GM21529 (cell line): ENCODE measurements around the gene GAB1.
A peak's percentile ranks its signal among the peaks of the same experiment; 100 is the strongest.
"Not testable (repeated sequence)": the region's sequence is repeated elsewhere in the genome, so short reads cannot be mapped to it uniquely, and the experiment has no call there.

Experiments
- ATAC-seq: cut with Tn5 transposase; IDR thresholded peaks from one replicate; pipeline ENCODE4 v1.9.1; 2021; ENCODE audit not compliant: unreplicated experiment

Gene GAB1

GRCh38 chr4:143337600-143338287 is 1.1 kb downstream of the GAB1 start:
- ATAC-seq: no peak

- no peak for ATAC-seq
These were observed 1.6 kb downstream of the GAB1 start for GRCh38 chr4:143338313-143338712.

DNA sequence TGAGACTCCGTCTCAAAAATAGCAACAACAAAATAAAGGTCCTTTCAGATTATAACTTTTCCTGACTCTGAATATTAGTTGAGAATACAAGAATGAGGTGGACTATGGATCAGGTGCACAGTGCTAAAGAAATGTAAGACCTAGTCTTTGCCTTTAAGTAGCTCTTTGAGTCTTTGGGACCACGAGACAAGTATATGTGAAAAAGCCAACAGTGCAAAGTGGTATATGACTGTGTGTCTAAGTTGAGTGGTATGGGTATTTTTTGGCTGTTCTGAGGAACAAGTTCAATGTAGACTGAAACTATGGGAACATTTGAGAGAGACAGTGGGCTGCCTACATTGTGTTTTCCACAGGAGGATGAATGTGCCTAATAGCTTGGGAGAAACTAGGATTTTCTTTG is 2.8 kb downstream of the GAB1 start:
- ATAC-seq: no peak

GRCh38 chr4:143341186-143341755 is 4.6 kb downstream of the GAB1 start:
- no peak for ATAC-seq

DNA sequence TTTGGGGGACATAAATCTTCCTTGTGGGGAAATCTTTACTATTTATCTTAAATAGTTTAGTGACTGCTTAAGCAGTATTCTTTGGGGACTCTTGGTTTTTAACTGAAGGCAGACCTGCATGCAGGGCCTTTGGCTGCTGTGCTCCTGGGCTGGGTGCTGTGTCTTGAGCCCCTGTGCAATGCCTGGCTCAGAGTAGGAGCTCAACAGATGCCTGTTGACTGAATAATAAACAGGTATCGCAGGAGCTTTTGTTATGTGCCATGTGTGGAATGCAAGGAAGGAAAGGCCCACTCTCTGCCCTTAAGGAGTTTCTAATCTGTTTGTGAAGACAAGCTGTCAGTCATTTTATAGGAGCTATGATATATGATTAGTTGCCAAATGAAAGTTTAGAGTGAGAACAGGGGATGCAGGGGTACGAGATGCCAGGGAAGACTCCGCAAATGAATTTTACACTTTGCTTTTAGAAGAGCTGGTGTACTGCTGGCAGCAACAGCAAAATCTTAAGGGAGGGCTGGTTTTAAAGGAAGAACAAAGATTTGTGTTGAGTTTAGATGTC is 6.7 kb downstream of the GAB1 start:
- ATAC-seq: no peak

GRCh38 chr4:143344041-143344440 is 7.4 kb downstream of the GAB1 start:
- ATAC-seq: no peak

GRCh38 chr4:143344774-143345173 is 8.1 kb downstream of the GAB1 start:
- no peak for ATAC-seq

DNA sequence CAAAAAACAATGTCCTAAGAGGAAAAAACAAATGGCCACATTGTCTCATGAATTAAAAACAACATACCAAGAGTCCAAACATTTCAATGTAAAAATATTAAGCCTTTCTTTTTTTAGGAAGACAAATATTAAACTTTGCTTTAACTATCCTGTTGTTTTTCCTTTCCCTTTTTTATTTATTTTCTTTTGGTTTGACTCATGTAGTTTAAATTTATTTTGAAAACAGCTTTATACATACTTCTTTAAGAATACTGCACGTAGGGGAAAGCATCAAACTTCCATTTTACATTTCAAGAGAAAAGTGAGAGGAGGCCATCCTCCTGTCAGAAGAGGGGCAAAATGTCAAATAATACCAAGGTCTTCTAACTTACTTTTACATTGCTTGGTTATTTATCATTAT is 8.7 kb downstream of the GAB1 start:
- no peak for ATAC-seq

DNA sequence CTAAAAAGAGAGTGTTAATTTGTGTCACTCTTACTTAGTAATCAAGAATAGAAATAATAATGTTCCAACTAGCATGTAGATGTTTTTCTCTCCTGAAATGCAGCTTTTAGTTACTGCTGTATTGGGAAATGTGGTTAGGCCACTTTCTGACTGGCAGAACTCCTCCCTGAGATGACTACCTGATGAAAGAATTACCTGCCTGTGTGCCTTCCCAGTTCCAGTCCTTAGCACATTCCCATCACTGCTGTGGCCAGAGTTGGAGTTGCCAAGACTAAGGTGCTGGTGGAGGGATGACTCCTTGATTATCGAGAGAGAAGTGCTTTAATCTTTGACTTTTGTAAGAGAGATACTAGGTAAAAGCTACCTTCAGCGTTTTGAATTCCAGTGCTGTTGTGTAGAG is 9.5 kb downstream of the GAB1 start:
- ATAC-seq: no peak

- no peak for ATAC-seq
These were observed 10.9 kb downstream of the GAB1 start for GRCh38 chr4:143347484-143348111.

DNA sequence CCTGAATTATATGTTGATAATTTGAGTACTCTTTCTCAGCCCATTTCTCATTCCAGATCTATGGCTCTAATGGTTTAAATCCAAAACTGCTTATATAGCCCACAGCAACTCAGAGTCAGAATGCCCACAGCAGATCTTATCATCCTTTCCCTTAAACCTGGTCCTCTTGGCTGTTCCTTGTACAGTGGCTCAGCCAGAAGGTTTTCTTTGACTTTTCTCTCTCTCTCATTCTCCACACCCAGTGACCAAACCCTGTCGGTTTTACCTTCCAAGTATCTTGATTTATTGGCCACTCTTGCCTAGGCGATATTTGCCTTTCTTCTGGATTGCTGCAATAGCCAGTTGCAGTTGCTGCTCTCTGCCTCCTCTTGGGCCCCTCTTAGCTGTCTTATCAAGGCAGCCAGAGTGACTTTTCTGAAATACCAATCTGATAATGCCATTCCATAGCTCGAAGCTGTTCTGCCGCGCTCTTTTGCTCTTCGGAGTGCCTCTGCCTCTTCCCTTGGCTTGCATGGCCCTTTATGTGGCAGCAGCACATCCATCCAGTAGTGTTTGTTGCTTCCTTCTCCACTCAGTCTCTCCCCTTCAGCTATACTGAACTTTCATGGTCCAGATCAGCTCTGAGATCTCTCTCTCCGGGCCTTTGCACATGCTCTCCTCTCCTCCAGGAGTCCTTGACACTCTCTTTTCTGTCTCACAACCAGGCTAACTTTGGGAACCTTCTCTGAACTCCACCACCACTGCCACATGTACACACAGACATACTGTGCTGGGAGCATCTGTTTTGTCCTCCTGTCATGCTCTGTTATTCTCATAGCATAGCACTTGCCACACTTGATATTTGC is 11.8 kb downstream of the GAB1 start:
- ATAC-seq: no peak

GRCh38 chr4:143349858-143350527 is 13.3 kb downstream of the GAB1 start:
- ATAC-seq: not testable (repeated sequence)

- no peak for ATAC-seq
These were observed 14.5 kb downstream of the GAB1 start for GRCh38 chr4:143351149-143351691.

- ATAC-seq: no peak
These were observed 15.2 kb downstream of the GAB1 start for GRCh38 chr4:143351774-143352451.

DNA sequence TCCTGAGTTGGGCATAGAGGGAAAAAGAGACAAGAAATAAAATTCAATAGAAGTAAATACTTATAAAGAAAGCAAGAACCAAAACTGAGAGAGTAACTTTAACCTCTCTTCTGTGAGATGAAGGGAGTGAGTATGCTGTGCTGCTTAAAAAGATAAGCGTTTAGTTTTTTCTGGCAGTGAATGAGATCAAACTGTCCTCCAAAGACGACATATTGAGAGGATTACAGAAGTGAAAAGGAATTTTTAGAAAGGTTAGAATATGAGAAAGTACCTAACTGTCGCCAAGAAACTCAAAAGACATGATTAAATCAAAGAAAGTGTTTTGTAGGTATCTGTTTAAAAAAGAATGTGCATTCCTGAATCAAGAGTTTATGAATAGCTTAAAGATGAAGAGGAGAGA is 16.0 kb downstream of the GAB1 start:
- no peak for ATAC-seq

DNA sequence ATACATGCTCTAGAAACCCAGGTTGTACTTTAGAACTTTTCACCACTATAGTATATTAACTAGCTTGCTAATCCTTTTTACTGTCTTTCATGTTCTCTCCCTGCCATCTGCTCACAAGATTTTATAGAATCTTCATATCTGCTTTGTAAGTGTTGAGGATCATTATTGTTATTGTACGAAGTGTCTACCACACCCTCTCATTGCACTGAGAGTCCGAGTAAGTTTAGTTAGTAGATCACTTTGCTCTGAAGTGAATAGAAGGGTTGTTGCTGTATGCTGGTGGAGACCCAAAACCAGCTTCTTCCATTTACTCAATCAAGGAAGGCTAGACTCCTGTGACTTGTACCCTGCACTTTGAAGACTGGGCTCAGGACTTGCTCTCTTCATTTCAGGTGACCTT is 17.1 kb downstream of the GAB1 start:
- ATAC-seq: no peak

- ATAC-seq: peak; percentile 46
These were observed 18.3 kb downstream of the GAB1 start for GRCh38 chr4:143354990-143355389.

DNA sequence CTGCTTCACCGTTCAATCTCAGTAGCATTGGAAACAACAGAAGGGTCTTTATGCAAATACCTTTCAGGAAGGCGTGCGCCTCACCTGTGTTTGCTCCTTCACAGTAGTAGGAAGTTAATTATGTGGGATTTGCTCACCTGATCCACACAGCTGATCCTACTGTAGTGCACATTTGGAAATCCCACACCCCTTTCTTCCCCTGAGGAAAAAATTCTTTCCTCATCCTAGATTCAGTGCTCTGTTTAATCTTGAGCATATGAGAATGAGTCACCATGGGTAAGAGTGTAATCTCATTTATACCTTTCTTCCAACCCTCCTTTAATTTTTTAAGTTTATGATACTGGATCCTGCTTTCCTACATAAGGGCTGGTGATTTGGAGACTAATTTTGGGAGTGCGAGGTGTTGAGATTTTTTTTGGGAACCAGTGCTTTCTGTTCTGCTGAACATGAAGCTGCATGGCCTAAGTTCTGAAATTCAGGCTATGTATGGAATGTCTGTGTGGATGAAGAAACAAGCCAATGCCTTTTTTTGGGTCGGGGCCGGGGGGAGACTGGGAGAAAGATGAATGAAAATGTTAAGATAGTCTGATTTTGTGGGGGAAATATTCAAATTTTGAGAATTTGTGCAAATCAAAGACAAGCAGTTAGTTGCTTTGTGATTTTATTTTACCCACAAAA is 19.0 kb downstream of the GAB1 start:
- ATAC-seq: no peak

- no peak for ATAC-seq
These were observed 19.8 kb downstream of the GAB1 start for GRCh38 chr4:143356493-143356892.
